HepG2 (cell line): ENCODE results near the gene CMTM5.
"Not testable (repeated sequence)": the region's sequence is repeated elsewhere in the genome, so short reads cannot be mapped to it uniquely, and the experiment has no call there.

Source experiments
- MAX ChIP-seq: IDR thresholded peaks from 2 replicates; pipeline ENCODE4 v1.6.1; 2012; ENCODE audit warnings: inconsistent platforms
- NCOA1 ChIP-seq: sonication (generic); formaldehyde crosslinking; IDR thresholded peaks from 2 replicates; pipeline ENCODE4 v1.9.0; 2021; ENCODE audit warnings: missing genetic modification reagents
- STAT6 ChIP-seq: sonication (generic); formaldehyde crosslinking; IDR thresholded peaks from 2 replicates; pipeline ENCODE4 v1.4.0; 2020; ENCODE audit warnings: missing genetic modification reagents, mild to moderate bottlenecking, borderline replicate concordance
- ZFP90 ChIP-seq: sonication (generic); formaldehyde crosslinking; IDR thresholded peaks from 2 replicates; pipeline ENCODE4 v1.8.0; 2022; ENCODE audit warnings: missing genetic modification reagents, mild to moderate bottlenecking, inconsistent platforms, borderline replicate concordance
- ZNF160 ChIP-seq: sonication (generic); formaldehyde crosslinking; IDR thresholded peaks from 2 replicates; pipeline ENCODE4 v1.8.0; 2022; ENCODE audit warnings: mild to moderate bottlenecking, inconsistent platforms, missing genetic modification reagents
- ZNF331 ChIP-seq: sonication (generic); formaldehyde crosslinking; IDR thresholded peaks from 2 replicates; pipeline ENCODE4 v1.4.0; 2020; ENCODE audit warnings: missing genetic modification reagents
- ZNF569 ChIP-seq: sonication (generic); formaldehyde crosslinking; IDR thresholded peaks from 2 replicates; pipeline ENCODE4 v1.5.0; 2020; ENCODE audit warnings: mild to moderate bottlenecking, missing genetic modification reagents, moderate library complexity, borderline replicate concordance
- ZNF644 ChIP-seq: IDR thresholded peaks from 2 replicates; pipeline ENCODE4 v1.6.1; 2016; ENCODE audit warnings: low read depth
- ZNF773 ChIP-seq: sonication (generic); formaldehyde crosslinking; IDR thresholded peaks from 2 replicates; pipeline ENCODE4 v1.4.0; 2020; ENCODE audit warnings: missing genetic modification reagents, borderline replicate concordance
- TF ChIP-seq, protein P1 (sequence below): sonication (generic); formaldehyde crosslinking; IDR thresholded peaks from 2 replicates; pipeline ENCODE4 v1.8.1; 2023; ENCODE audit warnings: mild to moderate bottlenecking, missing genetic modification reagents, borderline replicate concordance

DNA sequence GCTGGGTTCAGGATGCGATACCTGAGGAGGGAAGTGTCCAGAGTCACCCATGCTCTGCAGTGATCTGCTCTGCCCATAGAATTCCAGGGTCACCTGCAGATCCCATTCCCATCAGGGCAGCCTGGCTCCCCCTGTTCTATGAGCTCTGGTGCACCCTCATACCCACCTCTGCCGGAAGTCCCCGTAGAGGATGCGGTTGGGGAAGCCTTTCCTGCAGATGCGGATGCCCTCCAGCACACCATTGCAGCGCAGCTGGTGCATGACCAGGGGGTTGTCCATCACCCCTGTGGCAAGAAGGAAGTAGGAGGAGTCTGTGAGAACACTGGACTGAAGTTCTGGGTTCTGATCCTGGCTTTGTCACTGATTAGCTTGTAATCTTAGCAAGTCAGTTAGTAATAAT lies 49.0 kb downstream of the CMTM5 start:
- TF ChIP-seq, protein P1, sequence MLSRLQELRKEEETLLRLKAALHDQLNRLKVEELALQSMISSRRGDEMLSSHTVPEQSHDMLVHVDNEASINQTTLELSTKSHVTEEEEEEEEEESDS (CRISPR knock-in tag), result not testable (repeated sequence)
- not testable (repeated sequence) for TF ChIP-seq ZNF569; ZNF331 (CRISPR knock-in tag); NCOA1 (CRISPR knock-in tag); ZNF160 (CRISPR knock-in tag); ZNF644 (CRISPR knock-in tag); STAT6 (CRISPR knock-in tag); MAX; ZNF773 (CRISPR knock-in tag); ZFP90 (CRISPR knock-in tag)
